ENCODE measurements around the gene SERTAD1.

SERTAD1 gene

GRCh38 chr19:40378509-40378908, 47.3 kb downstream of the SERTAD1 start:
- DNase-seq (ENCODE audit: low spot score), result no peak

GRCh38 chr19:40377876-40378385, 47.9 kb downstream of the SERTAD1 start:
- no peak for DNase-seq (ENCODE audit: low spot score)

DNA sequence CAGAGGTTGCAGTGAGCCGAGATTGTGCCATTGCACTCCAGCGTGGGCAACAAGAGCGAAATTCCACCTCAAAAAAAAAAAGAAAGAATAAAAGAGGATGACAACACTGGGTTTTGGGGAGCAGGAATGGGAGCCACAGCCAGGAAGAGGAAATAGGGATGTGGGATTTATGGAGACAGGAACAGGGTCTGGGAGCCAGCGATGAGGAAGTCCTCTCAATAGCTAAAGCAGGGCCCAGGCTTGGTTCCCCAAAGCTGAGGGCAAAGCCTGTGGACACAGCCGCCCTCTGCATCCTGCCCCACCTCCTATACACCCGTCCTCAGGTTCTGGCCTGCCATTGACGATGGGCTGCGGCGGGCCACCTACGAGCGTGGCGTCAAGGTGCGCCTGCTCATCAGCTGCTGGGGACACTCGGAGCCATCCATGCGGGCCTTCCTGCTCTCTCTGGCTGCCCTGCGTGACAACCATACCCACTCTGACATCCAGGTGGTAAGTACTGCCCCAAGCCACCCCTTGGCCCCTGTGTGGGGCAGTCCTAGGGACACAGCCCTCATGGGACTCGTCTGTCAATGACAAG, 49.4 kb downstream of the SERTAD1 start:
- DNase-seq (ENCODE audit: low spot score), result no peak

DNA sequence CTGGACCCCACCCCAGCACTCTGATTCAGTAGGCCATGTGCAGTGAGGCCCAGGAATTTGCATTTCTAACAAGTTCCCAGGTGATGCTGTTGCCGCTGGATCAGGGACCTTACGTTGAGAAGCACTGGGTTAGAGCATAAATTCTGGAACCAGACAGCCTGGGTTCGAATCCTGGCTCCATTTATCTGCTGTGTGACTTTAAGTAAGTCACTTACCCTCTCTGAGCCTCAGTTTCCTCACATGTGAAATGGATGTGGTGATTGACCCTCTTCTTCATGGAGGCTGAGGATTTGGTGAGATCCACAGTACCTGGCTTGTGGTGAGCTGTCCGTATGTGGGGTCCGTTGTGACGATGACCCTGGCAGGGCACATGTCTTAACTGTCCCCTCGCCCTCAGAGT, 51.7 kb downstream of the SERTAD1 start:
- DNase-seq (ENCODE audit: low spot score), result no peak

GRCh38 chr19:40371802-40372122, 54.0 kb downstream of the SERTAD1 start:
- no peak for DNase-seq (ENCODE audit: low spot score)
